Gastrocnemius medialis (tissue), 4 donors: ENCODE measurements around the gene ZC3H11A.

Experiments used
- POLR2A ChIP-seq, 2 donors: fragments of 450-650 bp; IDR thresholded peaks; one replicate each; pipeline ENCODE4 v1.6.1; 2017; ENCODE audit warnings: antibody characterized with exemption in 2 of 2, mild to moderate bottlenecking in 2 of 2, moderate library complexity in 2 of 2
- TF ChIP-seq, protein P1 (sequence below), 5 experiments: fragments of 450-650 bp in 3 of 5; fragments of 200-600 bp in 2 of 5; sonication (generic) in 2 of 5; IDR thresholded peaks in 4 of 5; conservative IDR thresholded peaks in 1 of 5; 1 replicate in 4 of 5; 2 replicates in 1 of 5; pipeline ENCODE4 v1.5.1; 2016 to 2019; ENCODE audit warnings: antibody characterized with exemption in 5 of 5, mild to moderate bottlenecking in 3 of 5, moderate library complexity in 3 of 5

DNA sequence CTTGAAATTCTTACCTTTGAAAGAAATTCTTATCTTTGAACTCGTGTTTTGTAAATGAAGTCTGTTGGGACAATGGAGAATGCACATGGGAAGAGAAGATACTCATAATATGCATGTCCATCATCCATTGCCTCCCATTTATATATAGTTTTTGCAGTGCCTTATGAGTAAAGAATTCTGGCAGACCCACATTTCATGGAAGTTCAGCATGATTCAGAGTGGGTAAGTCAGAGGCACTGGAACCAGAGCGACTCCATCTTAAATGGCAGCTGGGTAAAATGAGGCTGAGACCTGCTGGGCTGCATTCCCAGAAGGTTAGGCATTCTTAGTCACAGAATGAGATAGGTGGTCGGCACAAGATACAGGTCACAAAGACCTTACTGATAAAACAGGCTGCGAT, 16.6 kb upstream of the ZC3H11A start:
- no peak for TF ChIP-seq POLR2A (IDR thresholded peaks at IDR 0.05)
- TF ChIP-seq, protein P1, sequence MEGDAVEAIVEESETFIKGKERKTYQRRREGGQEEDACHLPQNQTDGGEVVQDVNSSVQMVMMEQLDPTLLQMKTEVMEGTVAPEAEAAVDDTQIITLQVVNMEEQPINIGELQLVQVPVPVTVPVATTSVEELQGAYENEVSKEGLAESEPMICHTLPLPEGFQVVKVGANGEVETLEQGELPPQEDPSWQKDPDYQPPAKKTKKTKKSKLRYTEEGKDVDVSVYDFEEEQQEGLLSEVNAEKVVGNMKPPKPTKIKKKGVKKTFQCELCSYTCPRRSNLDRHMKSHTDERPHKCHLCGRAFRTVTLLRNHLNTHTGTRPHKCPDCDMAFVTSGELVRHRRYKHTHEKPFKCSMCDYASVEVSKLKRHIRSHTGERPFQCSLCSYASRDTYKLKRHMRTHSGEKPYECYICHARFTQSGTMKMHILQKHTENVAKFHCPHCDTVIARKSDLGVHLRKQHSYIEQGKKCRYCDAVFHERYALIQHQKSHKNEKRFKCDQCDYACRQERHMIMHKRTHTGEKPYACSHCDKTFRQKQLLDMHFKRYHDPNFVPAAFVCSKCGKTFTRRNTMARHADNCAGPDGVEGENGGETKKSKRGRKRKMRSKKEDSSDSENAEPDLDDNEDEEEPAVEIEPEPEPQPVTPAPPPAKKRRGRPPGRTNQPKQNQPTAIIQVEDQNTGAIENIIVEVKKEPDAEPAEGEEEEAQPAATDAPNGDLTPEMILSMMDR (IDR thresholded peaks at IDR 0.05 in 4 of 5, conservative IDR thresholded peaks at IDR 0.05 in 1 of 5): no peak
